GM10266 (cell line): ENCODE data around the gene IFT27.

Experiments
- DNase-seq: peaks from one replicate; pipeline ENCODE4 v3.0.0; 2012; ENCODE audit errors: extremely low spot score
- CTCF ChIP-seq: IDR thresholded peaks from 2 replicates; pipeline ENCODE4 v1.5.1; 2012; ENCODE audit warnings: mild to moderate bottlenecking, low read depth; ENCODE audit not compliant: control insufficient read depth, insufficient read depth; ENCODE audit errors: missing control alignments

Gene IFT27

GRCh38 chr22:36741968-36742367, 34.0 kb downstream of the IFT27 start:
- DNase-seq: no peak
- no peak for TF ChIP-seq CTCF

- TF ChIP-seq CTCF: no peak
- peak; percentile 47 for DNase-seq
Measured at GRCh38 chr22:36741204-36741793, 34.6 kb downstream of the IFT27 start.

- TF ChIP-seq CTCF: no peak
- no peak for DNase-seq
Measured at GRCh38 chr22:36740716-36741115, 35.2 kb downstream of the IFT27 start.

- no peak for TF ChIP-seq CTCF
- no peak for DNase-seq
Measured at GRCh38 chr22:36739185-36739584, 36.7 kb downstream of the IFT27 start.

- TF ChIP-seq CTCF: no peak
- DNase-seq: no peak
Measured at GRCh38 chr22:36738416-36739020, 37.4 kb downstream of the IFT27 start.

GRCh38 chr22:36737776-36738175, 38.1 kb downstream of the IFT27 start:
- no peak for TF ChIP-seq CTCF
- no peak for DNase-seq

- DNase-seq: no peak
- no peak for TF ChIP-seq CTCF
Measured at GRCh38 chr22:36736701-36737320, 39.1 kb downstream of the IFT27 start.
